ENCODE data around the gene GREM2.

Gene GREM2

DNA sequence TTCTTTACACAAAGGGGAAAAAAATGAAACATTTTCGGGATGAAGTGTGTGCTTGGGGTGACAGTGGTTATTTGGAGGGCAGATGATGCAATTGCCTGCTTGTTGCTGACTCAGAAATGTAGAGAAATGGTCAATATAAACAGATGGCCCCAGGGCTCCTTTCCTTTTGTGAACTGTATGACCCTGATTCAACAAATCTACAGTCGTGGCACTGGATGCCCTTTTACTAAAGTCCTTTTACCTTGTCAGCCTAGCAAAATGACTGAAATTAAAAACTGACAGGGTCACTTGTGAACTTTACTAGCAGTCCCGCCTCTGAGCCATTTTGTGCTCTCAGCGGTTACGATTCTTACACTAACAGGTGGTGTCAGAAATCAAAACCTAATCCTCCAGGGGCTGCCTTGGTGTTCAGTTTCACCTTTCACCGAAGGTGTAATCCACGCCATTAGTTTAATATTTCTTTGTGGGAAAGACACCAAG is 49.8 kb downstream of the GREM2 start:
- DNase-seq (ENCODE audit: low read depth in 2 of 2, low spot score in 1 of 2), result no peak

DNA sequence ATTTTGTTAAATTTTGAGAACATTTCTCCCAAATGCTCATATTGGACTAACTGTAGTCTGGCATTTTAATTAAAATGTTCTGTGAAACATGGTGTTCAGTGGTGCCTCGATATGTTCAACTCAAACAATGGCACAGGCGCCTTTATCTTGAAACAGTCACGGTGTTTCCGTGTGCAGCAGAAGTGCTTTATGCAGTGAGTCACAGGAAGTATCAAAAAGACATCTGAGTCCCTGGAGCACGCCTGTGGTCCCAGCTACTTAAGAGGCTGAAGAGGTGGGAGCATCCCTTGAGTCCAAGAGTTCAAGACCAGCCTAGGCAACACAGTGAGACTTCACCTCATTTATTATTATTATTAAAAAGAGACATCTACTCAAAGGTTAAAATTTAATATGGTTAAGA is 52.2 kb downstream of the GREM2 start:
- no peak for DNase-seq (ENCODE audit: low read depth in 2 of 2, low spot score in 1 of 2)

DNA sequence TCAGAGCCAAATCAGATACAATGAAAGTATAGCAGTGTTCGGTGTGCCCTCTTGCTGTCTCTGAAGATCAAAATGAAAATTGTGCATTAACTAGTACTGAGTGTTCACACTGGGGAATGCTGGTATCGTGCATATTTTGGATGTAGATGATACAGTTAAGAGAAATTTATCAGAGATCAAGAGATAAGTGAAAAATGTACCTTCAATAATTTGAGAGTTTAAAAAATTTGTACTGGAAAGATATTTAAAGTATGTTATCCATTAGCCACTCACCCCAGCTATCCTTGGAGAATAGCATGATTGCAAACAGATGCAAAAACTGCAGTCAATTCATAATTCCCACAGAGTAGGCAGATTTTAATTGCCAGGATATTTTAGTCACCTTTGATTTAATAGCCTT is 56.4 kb downstream of the GREM2 start:
- DNase-seq (ENCODE audit: low read depth in 2 of 2, low spot score in 1 of 2), result no peak

DNA sequence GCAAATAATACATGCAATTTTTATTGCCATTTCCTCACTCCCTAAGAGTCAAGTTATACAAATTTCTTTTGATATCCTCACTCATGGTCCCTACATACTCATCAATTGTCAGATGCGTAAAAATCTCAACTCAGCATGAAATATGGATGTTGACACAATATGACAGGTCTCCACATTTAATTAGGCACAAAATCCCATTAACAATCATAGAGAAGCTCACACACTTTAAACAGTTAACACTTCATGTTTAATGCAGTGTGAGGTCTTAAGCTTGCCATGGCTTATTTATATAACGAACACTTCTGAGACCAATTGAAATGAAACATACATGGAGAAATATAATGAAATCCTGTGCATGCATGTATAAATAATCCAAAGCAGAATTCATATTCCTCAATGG is 58.6 kb downstream of the GREM2 start:
- DNase-seq (ENCODE audit: low read depth in 2 of 2, low spot score in 1 of 2), result no peak

DNA sequence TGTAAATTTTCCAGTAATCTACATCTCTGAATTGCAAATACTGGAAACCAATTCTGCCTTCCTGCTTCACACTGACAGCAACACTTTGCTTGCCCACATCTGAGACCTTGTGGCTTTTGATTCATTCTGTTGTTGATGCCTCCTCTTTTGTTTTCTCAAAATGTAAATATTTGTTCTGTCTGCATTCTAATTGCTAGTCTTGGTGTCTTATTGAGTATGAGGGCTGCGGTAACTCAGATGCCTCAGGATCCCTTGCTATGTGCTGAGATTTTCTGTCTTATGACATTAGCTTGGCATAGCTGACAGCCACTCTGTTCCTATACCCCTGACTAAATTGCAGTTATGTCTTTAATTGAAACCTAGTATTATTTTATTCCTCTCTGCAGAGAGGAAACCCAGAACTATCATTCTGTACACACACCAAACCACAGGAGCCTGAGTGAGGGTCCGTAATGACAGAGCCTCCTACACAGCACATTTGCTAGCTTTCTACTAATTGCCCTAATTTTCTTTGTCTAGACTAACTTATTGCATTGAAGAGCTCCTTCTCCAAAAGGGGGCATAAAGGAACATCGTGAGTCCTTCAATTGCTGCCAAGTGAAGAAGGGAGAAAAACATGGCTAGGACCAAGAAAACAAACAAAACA is 72.1 kb downstream of the GREM2 start:
- no peak for DNase-seq (ENCODE audit: low read depth in 2 of 2, low spot score in 1 of 2)

DNA sequence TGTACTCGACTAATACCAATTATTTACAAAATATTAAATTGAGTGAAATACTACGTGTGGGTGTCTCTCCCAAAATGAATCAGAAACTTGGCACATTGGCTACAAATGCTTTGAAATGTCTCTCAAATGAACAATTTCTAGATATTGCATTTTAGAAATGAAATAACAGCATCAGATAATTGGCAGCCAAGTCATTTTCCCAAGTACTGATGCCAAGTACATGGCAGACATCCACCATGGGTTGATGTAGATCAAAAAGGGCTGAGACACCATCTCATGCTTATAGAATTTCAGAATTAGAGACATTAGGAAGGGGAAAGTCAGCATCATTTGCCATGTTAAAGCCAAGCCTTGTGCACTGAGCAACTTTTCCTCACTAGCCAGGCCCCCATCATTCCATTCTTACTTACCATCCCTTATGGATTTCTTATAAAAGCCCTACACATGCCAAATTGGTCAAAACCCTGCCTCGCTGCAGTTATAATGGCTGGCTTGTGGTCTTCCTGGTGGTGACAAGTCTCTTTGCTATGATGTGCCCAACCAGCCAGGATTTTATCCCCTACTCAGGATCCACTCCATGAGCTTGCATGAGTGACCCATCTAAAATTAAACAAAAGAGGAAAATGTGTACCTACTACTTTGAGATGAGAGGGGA is 73.1 kb downstream of the GREM2 start:
- no peak for DNase-seq (ENCODE audit: low read depth in 2 of 2, low spot score in 1 of 2)

DNA sequence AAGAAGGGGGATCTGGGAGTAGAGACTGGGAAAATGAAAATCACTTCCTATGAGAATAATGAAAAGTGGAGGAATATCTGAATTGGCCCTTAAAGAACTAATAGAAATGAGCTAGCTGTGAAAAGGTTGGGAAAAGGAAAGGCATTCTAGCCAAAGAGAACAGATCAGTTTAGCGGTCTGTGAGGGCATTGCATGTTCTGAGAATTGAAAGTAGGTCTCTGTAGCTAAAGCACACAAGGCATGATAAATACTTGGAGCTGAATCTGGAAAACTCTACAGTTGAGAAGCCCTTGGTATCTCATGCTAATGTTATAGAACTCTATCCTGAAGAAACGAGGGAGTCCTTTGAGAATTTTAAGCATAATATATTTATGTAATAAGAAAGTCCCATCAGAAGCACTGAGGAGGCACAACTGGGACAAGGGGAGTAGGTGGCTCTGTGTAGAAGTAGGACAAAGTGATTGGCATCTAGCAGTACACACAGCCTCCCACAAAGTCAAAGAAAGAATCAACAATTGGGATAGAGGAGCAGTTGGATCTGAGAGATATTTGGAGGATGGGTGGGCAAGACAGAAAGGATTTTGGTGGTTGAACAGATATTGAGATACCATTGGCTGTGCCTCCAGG is 78.7 kb downstream of the GREM2 start:
- no peak for DNase-seq (ENCODE audit: low read depth in 2 of 2, low spot score in 1 of 2)

DNA sequence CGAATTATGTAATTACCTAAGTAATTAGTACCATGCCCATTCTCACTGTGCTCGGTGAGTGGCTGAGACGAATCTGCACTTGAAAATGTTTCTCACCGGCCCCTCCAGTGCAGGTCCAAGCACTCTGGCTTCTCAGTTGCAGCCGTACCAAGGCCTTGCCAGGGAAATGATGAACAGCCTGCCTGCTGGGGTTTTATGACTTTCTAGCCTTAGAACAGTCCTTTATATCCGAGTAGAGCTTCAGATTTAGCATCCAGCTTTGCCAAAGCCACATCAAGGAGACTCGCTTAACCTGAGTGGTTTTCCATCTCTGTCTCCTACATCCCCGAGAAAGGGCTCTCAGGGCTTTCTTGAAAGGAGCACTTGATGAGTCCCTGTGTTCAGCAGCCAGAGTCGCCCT is 83.4 kb downstream of the GREM2 start:
- DNase-seq (ENCODE audit: low read depth in 2 of 2, low spot score in 1 of 2), result no peak

DNA sequence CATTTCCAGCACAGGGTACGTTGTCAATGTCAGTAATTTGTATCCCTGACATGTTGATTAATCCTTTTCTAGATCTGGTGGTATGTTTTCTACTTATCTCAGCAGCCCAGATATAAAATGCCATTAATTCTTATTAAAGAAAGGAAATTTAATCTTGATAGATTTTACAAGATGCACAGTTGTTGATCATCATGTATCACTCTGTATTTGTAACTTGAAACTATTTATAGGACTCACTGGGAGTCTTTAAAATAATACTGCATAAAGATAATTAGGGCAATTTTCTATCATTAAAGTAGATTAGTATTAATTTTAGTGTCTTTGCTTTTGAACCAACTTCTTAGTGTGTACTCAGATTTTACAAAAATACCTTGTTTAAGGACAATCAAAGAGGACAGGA is 84.9 kb downstream of the GREM2 start:
- no peak for DNase-seq (ENCODE audit: low read depth in 2 of 2, low spot score in 1 of 2)

DNA sequence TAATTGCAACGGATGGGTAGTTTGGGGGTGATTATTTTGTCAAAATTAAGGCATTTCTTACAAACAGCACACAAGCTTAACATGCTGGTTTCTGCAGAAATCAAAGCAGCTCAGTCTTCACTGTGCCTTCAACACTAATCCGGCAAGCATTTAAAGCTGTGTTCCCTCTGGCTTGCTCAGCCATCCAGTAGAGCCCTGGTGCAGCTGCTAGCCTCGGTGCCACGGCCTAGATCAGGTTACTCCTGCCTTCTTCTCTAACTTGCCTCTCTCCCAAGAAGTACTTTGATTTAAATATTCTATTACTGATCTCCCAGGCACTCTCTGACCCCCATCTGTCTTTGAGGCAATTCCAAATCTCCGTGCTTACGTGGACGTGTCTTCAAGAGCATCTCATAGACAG is 85.6 kb downstream of the GREM2 start:
- DNase-seq (ENCODE audit: low read depth in 2 of 2, low spot score in 1 of 2), result no peak

DNA sequence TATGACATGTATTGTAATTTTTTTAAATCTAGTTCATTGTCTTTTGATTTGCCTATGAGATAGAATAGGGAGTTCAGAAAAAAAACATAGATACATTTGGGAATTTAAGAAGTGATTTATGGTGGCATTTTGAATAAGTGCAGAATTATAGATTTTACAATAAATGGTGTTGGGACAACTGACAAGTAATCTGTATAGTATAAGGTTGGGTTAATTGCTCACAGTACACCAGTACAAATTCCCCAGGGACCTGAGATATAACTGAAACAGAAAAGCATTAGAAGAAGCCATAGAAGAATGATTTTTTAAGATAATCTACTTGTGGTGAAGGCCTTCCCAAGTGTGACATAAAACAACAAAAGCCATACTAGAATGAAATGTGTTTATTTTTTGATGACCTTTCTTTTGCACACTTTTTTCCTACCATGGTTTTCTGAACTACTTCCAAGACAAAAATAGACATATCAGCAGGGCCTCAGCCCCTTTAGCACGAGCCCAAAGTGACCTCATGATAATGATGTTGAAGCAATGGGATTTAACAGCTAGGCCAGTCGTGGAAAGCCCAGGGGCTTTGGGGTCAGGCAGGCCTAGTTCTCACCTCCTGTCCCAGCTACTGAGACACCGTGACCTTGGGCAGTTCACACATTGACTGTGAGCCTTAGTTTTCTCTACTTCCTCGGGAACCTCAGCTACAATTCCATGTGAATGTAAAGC is 87.4 kb downstream of the GREM2 start:
- no peak for DNase-seq (ENCODE audit: low read depth in 2 of 2, low spot score in 1 of 2)

DNA sequence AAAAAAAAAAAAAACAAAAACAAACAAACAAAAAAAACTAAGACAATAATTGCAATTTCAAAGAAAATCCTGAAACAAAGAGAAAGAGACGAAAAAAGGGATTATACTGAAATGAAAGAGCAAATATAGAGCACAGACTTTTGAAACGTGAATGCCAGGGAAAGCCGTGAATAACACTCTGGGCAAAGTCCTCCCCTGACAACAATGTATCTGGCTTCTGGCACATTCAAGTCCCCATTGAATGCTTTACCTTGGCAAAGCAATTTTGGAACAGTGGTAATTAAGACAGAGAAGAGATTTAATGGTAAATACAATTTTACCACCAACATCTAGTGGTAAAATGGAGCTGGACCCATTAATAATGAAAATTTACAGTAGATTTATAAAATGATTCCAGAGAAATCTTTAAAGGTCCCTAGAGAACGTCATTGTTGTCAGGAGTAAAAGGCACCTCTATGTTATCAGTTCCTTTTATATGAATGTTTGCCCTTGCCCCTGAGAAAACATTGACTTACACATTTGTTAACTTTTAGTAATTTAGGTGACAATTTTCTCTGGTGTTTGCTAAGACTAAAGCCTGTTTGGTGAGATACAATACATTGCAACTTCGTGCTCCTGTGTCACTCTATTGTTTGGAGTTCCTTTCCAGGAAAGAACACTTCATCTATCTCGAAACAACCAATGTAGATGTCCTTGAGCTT is 89.7 kb downstream of the GREM2 start:
- DNase-seq (ENCODE audit: low read depth in 2 of 2, low spot score in 1 of 2), result no peak

DNA sequence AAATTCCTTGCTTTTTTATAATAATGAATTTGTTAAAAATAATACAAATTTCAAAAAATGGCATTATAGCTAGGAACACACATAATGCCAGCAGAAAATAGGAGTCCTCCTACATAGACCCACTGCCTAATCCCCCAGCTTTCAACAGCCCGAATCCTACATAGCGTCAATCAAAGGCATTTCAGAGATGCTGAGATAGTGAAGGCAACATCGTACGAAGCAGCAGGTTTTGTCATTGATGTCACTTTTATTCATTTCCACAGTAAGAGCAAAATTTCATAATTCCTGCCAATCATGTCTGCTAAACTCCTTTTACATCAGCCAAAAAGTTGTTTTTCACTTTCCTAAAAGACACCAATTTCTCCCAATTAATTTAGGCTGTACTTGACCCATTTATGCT is 94.1 kb downstream of the GREM2 start:
- DNase-seq (ENCODE audit: low read depth in 2 of 2, low spot score in 1 of 2), result no peak

DNA sequence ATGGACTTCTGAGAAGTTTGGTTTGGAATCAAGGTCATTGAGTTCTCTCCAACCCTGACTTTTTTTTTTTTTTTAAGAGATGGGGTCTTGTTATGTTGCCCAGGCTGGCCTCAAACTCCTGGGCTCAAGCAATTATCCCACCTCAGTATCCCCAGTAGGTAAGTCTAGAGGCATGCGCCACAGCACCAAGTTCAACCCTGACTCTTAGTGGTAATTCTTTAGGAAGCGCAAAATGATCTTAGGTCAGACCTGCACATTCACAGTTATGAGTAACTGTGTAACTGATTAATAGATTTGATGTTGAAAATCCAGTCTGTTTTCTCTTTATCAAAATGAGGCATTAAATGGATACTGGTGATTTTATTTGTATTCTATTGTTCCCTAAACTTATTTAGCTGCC is 95.9 kb downstream of the GREM2 start:
- no peak for DNase-seq (ENCODE audit: low read depth in 2 of 2, low spot score in 1 of 2)

DNA sequence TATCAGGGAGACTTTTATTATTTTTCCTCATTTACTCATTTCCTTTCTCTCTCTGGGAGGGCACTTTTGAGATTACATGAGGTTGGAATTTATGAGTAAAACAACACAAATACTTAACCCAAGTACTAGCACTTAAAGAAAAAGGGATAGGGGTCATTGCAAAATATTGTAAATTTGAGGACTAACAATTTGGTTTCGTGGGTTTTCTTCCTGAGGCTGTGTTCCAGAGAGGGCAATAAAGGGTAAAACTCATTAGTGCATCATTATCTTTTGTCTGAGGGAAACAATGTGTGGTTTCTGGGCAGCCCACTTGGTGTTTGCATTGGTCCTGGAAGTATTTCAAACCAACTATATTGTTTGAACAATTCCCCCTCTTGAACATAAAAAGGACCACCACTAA is 96.5 kb downstream of the GREM2 start:
- DNase-seq (ENCODE audit: low read depth in 2 of 2, low spot score in 1 of 2), result no peak

DNA sequence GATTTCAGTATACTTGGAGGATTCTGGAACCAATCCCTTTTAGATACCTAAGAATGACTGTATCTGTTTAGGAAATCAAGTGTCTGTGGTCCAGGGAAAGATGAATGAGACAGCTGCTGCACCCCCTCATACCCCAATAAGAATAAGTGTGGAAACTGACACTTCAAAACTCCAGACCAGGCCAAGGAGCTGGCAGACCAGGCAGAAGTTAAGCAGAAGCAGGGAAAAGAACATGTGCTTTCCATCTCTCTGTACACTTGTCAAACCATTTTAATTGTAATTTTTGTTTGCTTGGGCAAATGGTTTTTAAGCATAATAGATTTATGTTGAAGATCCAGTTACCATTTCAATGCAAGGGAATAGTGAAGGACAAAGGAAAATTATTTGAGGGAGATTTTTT is 100.2 kb downstream of the GREM2 start:
- no peak for DNase-seq (ENCODE audit: low read depth in 2 of 2, low spot score in 1 of 2)

DNA sequence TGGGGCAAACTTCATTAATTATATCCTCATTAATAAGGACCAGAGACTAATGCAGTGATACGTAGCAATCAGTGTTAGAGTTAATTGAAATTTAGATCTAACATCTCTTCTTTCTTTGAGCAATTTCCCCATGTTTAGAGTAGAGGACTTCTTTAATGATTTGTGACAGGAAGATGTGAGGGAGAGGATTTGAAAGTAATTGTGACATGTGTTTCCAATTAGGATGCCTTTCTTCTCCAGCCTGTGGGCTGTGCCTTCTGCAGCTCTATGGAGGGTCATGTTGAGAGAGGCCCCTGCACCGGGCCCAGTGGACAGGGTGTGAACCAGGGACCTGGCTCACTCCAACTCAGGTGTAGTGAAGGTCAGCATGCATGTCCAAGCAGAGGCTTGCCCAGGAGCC is 103.0 kb downstream of the GREM2 start:
- no peak for DNase-seq (ENCODE audit: low read depth in 2 of 2, low spot score in 1 of 2)

DNA sequence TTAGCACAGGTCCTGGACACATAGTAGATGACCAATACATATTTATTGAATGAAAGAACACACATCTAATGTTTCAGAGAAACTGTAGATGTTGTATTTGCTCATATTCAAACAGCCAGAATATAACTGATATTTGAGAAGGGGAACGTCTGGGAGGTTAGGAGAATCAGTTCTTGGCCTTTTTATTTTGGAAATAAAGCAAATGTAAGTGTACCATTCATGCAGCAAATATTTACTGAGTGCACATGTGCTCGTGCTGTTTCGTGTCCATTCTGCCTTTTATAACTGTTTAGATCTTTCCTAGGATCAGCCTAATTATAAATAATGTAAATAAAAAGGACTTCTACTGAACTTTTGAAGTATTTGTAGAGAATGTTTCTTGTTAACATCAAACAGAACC is 103.8 kb downstream of the GREM2 start:
- no peak for DNase-seq (ENCODE audit: low read depth in 2 of 2, low spot score in 1 of 2)

DNA sequence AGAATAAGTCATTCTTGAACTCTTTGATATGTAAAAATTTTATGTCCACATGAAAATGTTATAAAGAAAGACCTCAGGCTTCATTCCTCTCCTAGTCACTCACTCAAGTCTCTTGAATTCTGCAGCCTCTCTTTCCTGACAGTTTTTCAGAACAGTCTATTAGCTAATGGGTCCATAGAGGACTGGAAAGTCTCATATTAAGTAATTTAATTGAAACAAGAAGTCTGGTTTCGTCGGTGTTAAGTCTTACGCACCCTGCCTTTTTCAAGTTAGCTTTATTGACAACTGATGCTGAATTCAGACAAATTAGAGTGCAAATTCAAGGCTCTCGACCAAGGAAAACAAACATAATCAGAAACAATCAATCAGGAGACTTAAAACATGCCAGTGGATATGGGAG is 105.8 kb downstream of the GREM2 start:
- DNase-seq (ENCODE audit: low read depth in 2 of 2, low spot score in 1 of 2), result no peak

DNA sequence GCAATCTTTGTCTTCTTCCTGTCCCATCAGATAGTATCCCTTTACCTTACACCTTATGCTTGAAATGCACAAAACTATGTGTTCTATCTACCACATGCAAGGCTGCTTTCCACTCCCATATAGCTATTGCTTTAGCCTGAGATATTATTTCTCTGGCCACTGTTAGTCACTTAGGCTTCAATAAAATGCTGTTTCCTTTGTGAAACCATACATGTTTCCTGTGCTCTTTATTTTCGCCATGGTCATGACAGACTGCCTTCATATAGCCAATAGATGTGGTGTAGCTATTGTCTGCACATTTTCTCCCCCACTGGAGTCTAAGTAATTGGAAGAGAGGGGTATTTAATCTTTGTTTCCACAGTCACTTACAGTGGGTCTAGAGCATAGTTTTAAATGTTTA is 108.4 kb downstream of the GREM2 start:
- DNase-seq (ENCODE audit: low read depth in 2 of 2, low spot score in 1 of 2), result no peak

DNA sequence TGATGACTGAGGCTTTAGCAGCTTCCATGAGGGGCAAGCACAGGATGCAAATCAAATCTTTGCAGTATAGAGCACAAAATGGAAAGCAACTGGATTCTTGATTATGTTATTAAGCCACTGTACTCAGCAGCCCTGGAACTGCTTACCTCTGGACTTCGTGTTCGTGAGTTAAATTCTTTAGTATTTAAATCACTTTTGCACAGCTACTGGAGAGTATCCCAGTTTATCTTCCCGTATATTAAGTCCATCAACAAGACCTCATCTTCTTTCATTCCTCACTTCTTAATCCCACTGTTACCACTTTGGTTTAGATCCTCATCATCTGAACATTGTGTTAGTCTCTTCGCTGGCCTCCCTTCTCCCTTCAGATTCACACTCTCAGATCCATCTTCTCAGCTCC is 108.9 kb downstream of the GREM2 start:
- no peak for DNase-seq (ENCODE audit: low read depth in 2 of 2, low spot score in 1 of 2)

DNA sequence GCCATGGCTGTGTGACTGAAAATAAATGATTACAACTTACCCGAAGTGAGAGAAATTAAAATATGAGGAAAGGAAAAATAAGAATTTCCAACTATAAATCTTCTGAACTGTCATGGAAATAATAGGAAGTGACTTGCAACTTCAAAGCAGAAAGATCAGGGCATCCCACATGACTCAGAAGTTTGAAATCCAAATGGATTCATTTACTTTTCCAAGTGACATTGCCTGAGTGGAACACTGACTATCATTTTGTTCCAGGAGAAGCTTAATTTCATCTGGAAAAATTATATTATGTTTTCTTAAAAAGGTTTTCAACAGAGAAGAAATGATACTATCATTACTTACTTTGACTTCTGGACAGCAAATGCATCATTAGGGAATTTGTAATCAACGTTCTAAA is 110.8 kb downstream of the GREM2 start:
- DNase-seq (ENCODE audit: low read depth in 2 of 2, low spot score in 1 of 2), result no peak
